Stimulated activated naive CD4-positive, alpha-beta T cell treated with Interleukin-2 at 50 U/mL for 16 hours (primary cell): ENCODE results near the gene NAPB.
"Not testable (repeated sequence)": the region's sequence is repeated elsewhere in the genome, so short reads cannot be mapped to it uniquely, and the experiment has no call there.

Source experiments
- DNase-seq: peaks from one replicate; lab custom pipeline; 2025; lab: John Stamatoyannopoulos, UW

NAPB gene

GRCh38 chr20:23367770-23368169, 53.5 kb downstream of the NAPB start:
- no peak for DNase-seq

GRCh38 chr20:23366384-23366783, 54.9 kb downstream of the NAPB start:
- DNase-seq, result no peak

GRCh38 chr20:23365390-23366165, 55.7 kb downstream of the NAPB start:
- DNase-seq, result no peak

- DNase-seq, result no peak
Observed at GRCh38 chr20:23363257-23363649, 58.0 kb downstream of the NAPB start.

GRCh38 chr20:23362392-23363256, 58.7 kb downstream of the NAPB start:
- no peak for DNase-seq

GRCh38 chr20:23361476-23362391, 59.6 kb downstream of the NAPB start, which contains the start of gene GZF1:
TSS of gene GZF1 (plus strand) at chr20:23362182. CDS start at chr20:23364384, 2,202 bp downstream.
- peak; percentile 96 for DNase-seq

- no peak for DNase-seq
Observed at GRCh38 chr20:23361119-23361475, 60.2 kb downstream of the NAPB start.

GRCh38 chr20:23360531-23360930, 60.8 kb downstream of the NAPB start:
- no peak for DNase-seq

- no peak for DNase-seq
Observed at GRCh38 chr20:23358923-23359593, 62.2 kb downstream of the NAPB start.

GRCh38 chr20:23358563-23358906, 62.8 kb downstream of the NAPB start:
- no peak for DNase-seq

GRCh38 chr20:23357767-23358562, 63.3 kb downstream of the NAPB start:
- DNase-seq, result peak; percentile 100

- DNase-seq, result no peak
Observed at GRCh38 chr20:23356203-23356602, 65.1 kb downstream of the NAPB start.

- peak; percentile 64 for DNase-seq
Observed at GRCh38 chr20:23350904-23351838, 70.1 kb downstream of the NAPB start.

GRCh38 chr20:23350196-23350903, 70.9 kb downstream of the NAPB start, which contains the start of gene NXT1:
TSS of gene NXT1 (plus strand) at chr20:23350791. CDS start at chr20:23354042, 3,251 bp downstream.
- peak; percentile 94 for DNase-seq

- peak; percentile 82 for DNase-seq
Observed at GRCh38 chr20:23349338-23350195, 71.7 kb downstream of the NAPB start.

GRCh38 chr20:23348510-23348909, 72.8 kb downstream of the NAPB start:
- not testable (repeated sequence) for DNase-seq

- DNase-seq, result no peak
Observed at GRCh38 chr20:23347791-23348190, 73.5 kb downstream of the NAPB start.

- DNase-seq, result no peak
Observed at GRCh38 chr20:23346002-23346401, 75.3 kb downstream of the NAPB start.
